ENCODE measurements around the gene MYBPH.

Gene MYBPH

GRCh38 chr1:203166192-203166940, 9.3 kb downstream of the MYBPH start:
- no peak for DNase-seq (ENCODE audit: low spot score)

- DNase-seq (ENCODE audit: low spot score): no peak
These were observed 9.8 kb downstream of the MYBPH start for GRCh38 chr1:203165800-203166161.

- no peak for DNase-seq (ENCODE audit: low spot score)
These were observed 10.4 kb downstream of the MYBPH start for GRCh38 chr1:203165101-203165799.

- DNase-seq (ENCODE audit: low spot score): no peak
These were observed 11.6 kb downstream of the MYBPH start for GRCh38 chr1:203163891-203164635.

- DNase-seq (ENCODE audit: low spot score): no peak
These were observed 13.2 kb downstream of the MYBPH start for GRCh38 chr1:203162403-203162802.

- DNase-seq (ENCODE audit: low spot score): no peak
These were observed 13.9 kb downstream of the MYBPH start for GRCh38 chr1:203161703-203162102.

- no peak for DNase-seq (ENCODE audit: low spot score)
These were observed 14.5 kb downstream of the MYBPH start for GRCh38 chr1:203161175-203161574.

GRCh38 chr1:203159844-203160243, 15.8 kb downstream of the MYBPH start:
- DNase-seq (ENCODE audit: low spot score): no peak

GRCh38 chr1:203158960-203159665, 16.5 kb downstream of the MYBPH start:
- no peak for DNase-seq (ENCODE audit: low spot score)

- DNase-seq (ENCODE audit: low spot score): no peak
These were observed 17.2 kb downstream of the MYBPH start for GRCh38 chr1:203158423-203158822.

- no peak for DNase-seq (ENCODE audit: low spot score)
These were observed 19.3 kb downstream of the MYBPH start for GRCh38 chr1:203156280-203156679.

GRCh38 chr1:203153989-203154821, 21.4 kb downstream of the MYBPH start:
- no peak for DNase-seq (ENCODE audit: low spot score)

GRCh38 chr1:203153051-203153988, 22.3 kb downstream of the MYBPH start:
- no peak for DNase-seq (ENCODE audit: low spot score)

GRCh38 chr1:203152158-203153034, 23.2 kb downstream of the MYBPH start:
- no peak for DNase-seq (ENCODE audit: low spot score)

- no peak for DNase-seq (ENCODE audit: low spot score)
These were observed 24.1 kb downstream of the MYBPH start for GRCh38 chr1:203151362-203152157.

GRCh38 chr1:203150511-203151297, 24.9 kb downstream of the MYBPH start:
- no peak for DNase-seq (ENCODE audit: low spot score)

- no peak for DNase-seq (ENCODE audit: low spot score)
These were observed 26.3 kb downstream of the MYBPH start for GRCh38 chr1:203149188-203149840.
